Testis (tissue), 2 donors: ENCODE data around the gene TRAF3IP3.

Experiments
- CTCF ChIP-seq, 3 experiments: fragments of 450-650 bp in 2 of 3; fragments of 200-600 bp in 1 of 3; sonication (generic) in 1 of 3; IDR thresholded peaks; one replicate each; pipeline ENCODE4 v1.5.1; 2016 to 2019; ENCODE audit warnings: antibody characterized with exemption in 3 of 3, mild to moderate bottlenecking in 2 of 3, moderate library complexity in 1 of 3
- POLR2A ChIP-seq: fragments of 450-650 bp; IDR thresholded peaks from one replicate; pipeline ENCODE4 v1.6.1; 2017; ENCODE audit warnings: antibody characterized with exemption, mild to moderate bottlenecking, moderate library complexity

- peak; percentile 60 to 90 (median 87) for TF ChIP-seq CTCF (IDR thresholded peaks at IDR 0.05)
- TF ChIP-seq POLR2A: no peak
Measured at GRCh38 chr1:209827384-209828262, 71.8 kb downstream of the TRAF3IP3 start, which contains the start of gene UTP25.
